ENCODE data around the gene MAP3K20.
"Not testable (repeated sequence)": the region's sequence is repeated elsewhere in the genome, so short reads cannot be mapped to it uniquely, and the experiment has no call there.

Gene MAP3K20

GRCh38 chr2:173281898-173282297 is 206.3 kb downstream of the MAP3K20 start:
- not testable (repeated sequence) for DNase-seq (ENCODE audit: low read depth)

GRCh38 chr2:173282795-173283545 is 207.3 kb downstream of the MAP3K20 start:
- no peak for DNase-seq (ENCODE audit: low read depth)

GRCh38 chr2:173286153-173286809 is 210.6 kb downstream of the MAP3K20 start:
- no peak for DNase-seq (ENCODE audit: low read depth)

GRCh38 chr2:173287594-173287993 is 211.9 kb downstream of the MAP3K20 start:
- DNase-seq (ENCODE audit: low read depth) = no peak

- DNase-seq (ENCODE audit: low read depth) = peak; percentile 5
These were observed 212.9 kb downstream of the MAP3K20 start for GRCh38 chr2:173288561-173288960.

GRCh38 chr2:173290046-173290445 is 214.4 kb downstream of the MAP3K20 start:
- no peak for DNase-seq (ENCODE audit: low read depth)

GRCh38 chr2:173290518-173290917 is 214.9 kb downstream of the MAP3K20 start:
- DNase-seq (ENCODE audit: low read depth) = no peak

- DNase-seq (ENCODE audit: low read depth) = no peak
These were observed 215.8 kb downstream of the MAP3K20 start for GRCh38 chr2:173291412-173291811.

- no peak for DNase-seq (ENCODE audit: low read depth)
These were observed 220.6 kb downstream of the MAP3K20 start for GRCh38 chr2:173296235-173296634.

- DNase-seq (ENCODE audit: low read depth) = no peak
These were observed 223.0 kb downstream of the MAP3K20 start for GRCh38 chr2:173298536-173299097.

GRCh38 chr2:173299764-173300163 is 224.1 kb downstream of the MAP3K20 start:
- no peak for DNase-seq (ENCODE audit: low read depth)

GRCh38 chr2:173300458-173300857 is 224.8 kb downstream of the MAP3K20 start:
- no peak for DNase-seq (ENCODE audit: low read depth)

- DNase-seq (ENCODE audit: low read depth) = not testable (repeated sequence)
These were observed 225.9 kb downstream of the MAP3K20 start for GRCh38 chr2:173301549-173301948.

GRCh38 chr2:173305303-173305702 is 229.7 kb downstream of the MAP3K20 start:
- no peak for DNase-seq (ENCODE audit: low read depth)

- DNase-seq (ENCODE audit: low read depth) = no peak
These were observed 231.6 kb downstream of the MAP3K20 start for GRCh38 chr2:173307293-173307692.

GRCh38 chr2:173309370-173309769 is 233.7 kb downstream of the MAP3K20 start:
- DNase-seq (ENCODE audit: low read depth) = not testable (repeated sequence)

- DNase-seq (ENCODE audit: low read depth) = no peak
These were observed 236.4 kb downstream of the MAP3K20 start for GRCh38 chr2:173311844-173312606.
